Lower leg skin (tissue), 3 donors: ENCODE data around the gene SYVN1.

Source experiments
- POLR2A ChIP-seq, 2 donors: fragments of 450-650 bp; IDR thresholded peaks; one replicate each; pipeline ENCODE4 v1.6.1; 2016 to 2017; ENCODE audit warnings: antibody characterized with exemption in 2 of 2, mild to moderate bottlenecking in 1 of 2, moderate library complexity in 1 of 2
- TF ChIP-seq, protein P1 (sequence below), 3 donors: fragments of 450-650 bp; IDR thresholded peaks; one replicate each; pipeline ENCODE4 v1.5.1; 2016; ENCODE audit warnings: antibody characterized with exemption in 3 of 3, mild to moderate bottlenecking in 3 of 3, moderate library complexity in 2 of 3

DNA sequence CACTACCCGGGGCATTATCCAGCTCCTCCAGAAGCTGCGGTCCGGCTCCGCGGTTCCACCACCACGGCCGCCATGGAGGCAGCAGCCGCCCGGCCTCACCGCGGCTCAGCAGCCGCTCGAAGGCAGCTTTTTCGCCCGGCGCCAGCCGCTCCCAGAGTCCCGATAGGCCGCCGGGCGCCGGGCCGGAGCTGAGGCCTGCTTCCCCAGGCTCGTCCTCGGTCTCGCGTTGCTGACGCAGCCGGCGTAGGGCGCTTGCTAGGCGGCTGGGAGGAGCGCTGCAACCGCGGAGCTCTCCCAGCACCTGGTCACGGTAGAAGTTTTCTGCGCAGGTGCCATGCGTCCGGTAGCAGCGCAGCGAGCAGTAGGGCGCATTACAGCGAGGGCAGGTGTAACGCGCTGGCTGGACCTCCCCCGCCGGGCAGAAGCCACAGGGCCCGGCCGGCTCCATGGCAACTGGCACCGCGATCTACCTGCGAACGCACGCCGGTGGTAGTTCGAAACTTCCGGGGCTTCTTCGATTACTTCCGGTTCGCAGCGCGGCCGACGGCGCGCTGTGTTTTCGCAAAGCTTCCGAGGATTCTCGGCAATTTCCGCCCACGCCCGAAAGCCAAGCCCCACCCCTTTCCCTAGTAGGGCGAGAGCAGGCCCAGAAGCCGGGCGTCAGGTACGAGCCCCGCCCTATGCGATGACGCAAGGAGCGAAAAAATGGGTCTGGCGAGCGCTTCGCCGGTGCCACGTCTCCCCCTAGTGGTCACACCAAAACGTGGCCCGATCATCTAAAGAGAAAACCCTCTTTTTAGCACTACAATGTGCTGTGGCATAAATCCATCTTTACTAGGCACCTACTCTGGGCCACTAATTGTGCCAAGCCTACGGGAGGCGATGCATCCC lies 16.9 kb downstream of the SYVN1 start, which contains the start of gene ZNHIT2:
- TF ChIP-seq POLR2A (IDR thresholded peaks at IDR 0.05) = no peak
- TF ChIP-seq, protein P1, sequence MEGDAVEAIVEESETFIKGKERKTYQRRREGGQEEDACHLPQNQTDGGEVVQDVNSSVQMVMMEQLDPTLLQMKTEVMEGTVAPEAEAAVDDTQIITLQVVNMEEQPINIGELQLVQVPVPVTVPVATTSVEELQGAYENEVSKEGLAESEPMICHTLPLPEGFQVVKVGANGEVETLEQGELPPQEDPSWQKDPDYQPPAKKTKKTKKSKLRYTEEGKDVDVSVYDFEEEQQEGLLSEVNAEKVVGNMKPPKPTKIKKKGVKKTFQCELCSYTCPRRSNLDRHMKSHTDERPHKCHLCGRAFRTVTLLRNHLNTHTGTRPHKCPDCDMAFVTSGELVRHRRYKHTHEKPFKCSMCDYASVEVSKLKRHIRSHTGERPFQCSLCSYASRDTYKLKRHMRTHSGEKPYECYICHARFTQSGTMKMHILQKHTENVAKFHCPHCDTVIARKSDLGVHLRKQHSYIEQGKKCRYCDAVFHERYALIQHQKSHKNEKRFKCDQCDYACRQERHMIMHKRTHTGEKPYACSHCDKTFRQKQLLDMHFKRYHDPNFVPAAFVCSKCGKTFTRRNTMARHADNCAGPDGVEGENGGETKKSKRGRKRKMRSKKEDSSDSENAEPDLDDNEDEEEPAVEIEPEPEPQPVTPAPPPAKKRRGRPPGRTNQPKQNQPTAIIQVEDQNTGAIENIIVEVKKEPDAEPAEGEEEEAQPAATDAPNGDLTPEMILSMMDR (IDR thresholded peaks at IDR 0.05) = peak in 1 of 3 donors; percentile 82
